ENCODE measurements around the gene OR9G1. TPM values are rescaled to one million over a fixed set of nuclear protein-coding genes. Genes with fewer than 3 reads are reported as not detected.

Gene OR9G1
- total RNA-seq, 2 experiments from 2014 or later, result not detected

DNA sequence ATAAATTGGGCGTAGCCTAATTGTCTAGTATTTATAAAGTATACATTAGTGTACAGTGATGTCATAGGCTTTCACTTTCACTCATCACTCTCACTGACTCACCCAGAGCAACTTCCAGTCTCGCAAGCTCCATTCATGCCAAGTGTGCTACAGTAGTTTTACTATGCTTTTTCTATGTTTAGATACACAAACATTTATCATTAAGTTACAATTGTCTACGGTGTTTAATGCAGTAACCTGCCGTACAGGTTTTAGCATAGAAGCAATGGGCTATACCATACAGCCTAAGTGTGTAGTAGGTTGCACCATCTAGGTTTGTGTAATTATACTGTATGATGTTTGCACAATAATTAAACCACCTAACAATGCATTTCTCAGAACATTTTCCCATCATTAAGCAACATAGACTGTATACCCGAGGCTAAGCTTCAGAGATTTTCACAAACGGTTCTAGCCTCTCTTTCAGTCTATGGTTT, 17.5 kb downstream of the OR9G1 start:
- Mint-ChIP-seq H3K27me3 (ENCODE audit: low read depth) (no peaks in the 10 kb centered on the region), H3K4me1 (ENCODE audit: low read depth) (no peaks in the 10 kb centered on the region), H3K9me3 (peaks cover 12% of the 10 kb centered on the region), H3K36me3 (ENCODE audit: low read depth) (no peaks in the 10 kb centered on the region), H3K27ac (no peak overlapping the region), H3K4me3 (no peak overlapping the region)
- CTCF ChIA-PET, result no interaction called here
- intact Hi-C loops (cut with micrococcal nuclease), result no loop called here
- peak; percentile 6 for DNase-seq

DNA sequence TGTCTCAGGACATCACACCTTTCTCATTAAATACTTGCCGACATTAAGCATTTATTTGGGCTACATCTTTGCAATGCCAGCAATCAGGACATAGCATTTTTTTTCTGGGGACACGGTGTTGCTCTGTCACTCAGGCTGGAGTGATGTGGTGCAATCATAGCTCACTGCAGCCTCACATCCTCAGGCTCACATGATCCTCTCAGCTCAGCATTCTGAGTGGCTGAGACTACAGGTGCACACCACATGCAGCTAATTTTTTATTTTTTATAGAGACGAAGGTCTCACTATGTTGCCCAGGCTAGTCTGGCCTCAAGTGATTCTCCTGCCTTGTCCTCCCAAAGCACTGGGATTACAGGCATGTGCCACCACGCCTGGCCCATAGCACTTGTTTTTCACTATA, 21.6 kb downstream of the OR9G1 start:
- DNase-seq, result no peak
- CTCF ChIA-PET, result no interaction called here
- H3K27me3 Mint-ChIP-seq (ENCODE audit: low read depth), result no peaks in the 10 kb centered on the region
- H3K4me1 Mint-ChIP-seq (ENCODE audit: low read depth), result no peaks in the 10 kb centered on the region
- intact Hi-C loops (cut with micrococcal nuclease), result no loop called here
- no peak overlapping the region for H3K4me3 Mint-ChIP-seq
- H3K36me3 Mint-ChIP-seq (ENCODE audit: low read depth), result no peaks in the 10 kb centered on the region
- H3K27ac Mint-ChIP-seq, result no peak overlapping the region
- H3K9me3 Mint-ChIP-seq, result peaks cover 5% of the 10 kb centered on the region

DNA sequence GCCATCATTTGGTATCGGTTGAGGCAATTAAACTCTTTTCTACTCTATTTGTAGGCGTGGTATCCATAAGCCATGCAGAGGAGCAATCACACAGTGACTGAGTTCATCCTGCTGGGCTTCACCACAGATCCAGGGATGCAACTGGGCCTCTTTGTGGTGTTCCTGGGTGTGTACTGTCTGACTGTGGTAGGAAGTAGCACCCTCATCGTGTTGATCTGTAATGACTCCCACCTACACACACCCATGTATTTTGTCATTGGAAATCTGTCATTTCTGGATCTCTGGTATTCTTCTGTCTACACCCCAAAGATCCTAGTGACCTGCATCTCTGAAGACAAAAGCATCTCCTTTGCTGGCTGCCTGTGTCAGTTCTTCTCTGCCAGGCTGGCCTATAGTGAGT, 41.2 kb downstream of the OR9G1 start:
- Mint-ChIP-seq H3K9me3 (peaks cover 6% of the 10 kb centered on the region), H3K27ac (no peak overlapping the region), H3K4me1 (ENCODE audit: low read depth) (no peaks in the 10 kb centered on the region), H3K27me3 (ENCODE audit: low read depth) (no peaks in the 10 kb centered on the region), H3K36me3 (ENCODE audit: low read depth) (no peaks in the 10 kb centered on the region), H3K4me3 (no peak overlapping the region)
- CTCF ChIA-PET, result no interaction called here
- intact Hi-C loops (cut with micrococcal nuclease), result no loop called here
- DNase-seq, result no peak

DNA sequence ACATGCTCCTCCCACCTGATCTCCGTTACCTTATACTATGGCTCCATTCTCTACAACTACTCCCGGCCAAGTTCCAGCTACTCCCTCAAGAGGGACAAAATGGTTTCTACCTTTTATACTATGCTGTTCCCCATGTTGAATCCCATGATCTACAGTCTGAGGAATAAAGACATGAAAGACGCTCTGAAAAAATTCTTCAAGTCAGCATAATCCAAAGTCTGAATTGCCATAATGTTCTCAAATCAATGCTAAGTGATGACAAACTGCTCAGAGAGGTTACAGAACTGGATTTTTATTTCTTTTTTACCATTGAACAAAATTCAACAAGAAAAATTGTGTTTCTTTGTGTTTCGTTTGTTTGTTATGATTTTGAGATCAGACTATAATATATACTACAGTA, 42.0 kb downstream of the OR9G1 start:
- no peak for DNase-seq
- H3K27ac Mint-ChIP-seq, result no peak overlapping the region
- no peaks in the 10 kb centered on the region for H3K4me1 Mint-ChIP-seq (ENCODE audit: low read depth)
- H3K36me3 Mint-ChIP-seq (ENCODE audit: low read depth), result no peaks in the 10 kb centered on the region
- intact Hi-C loops (cut with micrococcal nuclease), result no loop called here
- H3K9me3 Mint-ChIP-seq, result peaks cover 6% of the 10 kb centered on the region
- no peak overlapping the region for H3K4me3 Mint-ChIP-seq
- no peaks in the 10 kb centered on the region for H3K27me3 Mint-ChIP-seq (ENCODE audit: low read depth)
- CTCF ChIA-PET, result no interaction called here

DNA sequence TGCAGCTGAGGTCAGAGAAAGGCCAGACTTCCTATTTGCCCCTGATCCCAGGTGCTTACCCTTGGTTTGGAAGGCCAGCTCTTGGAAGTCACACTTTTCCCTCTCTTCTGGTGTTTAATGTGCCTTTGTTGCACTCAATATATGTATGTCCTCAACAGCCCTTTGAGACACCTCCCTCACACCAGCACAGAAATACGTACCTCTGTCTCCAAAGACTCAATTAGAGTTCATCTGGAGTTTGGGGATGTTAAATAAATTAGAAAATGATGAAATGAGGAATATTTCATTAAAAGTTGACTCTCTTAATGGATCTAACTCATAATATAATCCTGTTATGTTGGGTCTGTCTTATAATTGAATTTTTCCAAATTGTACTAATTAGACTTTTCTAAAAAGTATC, 49.7 kb downstream of the OR9G1 start, which contains the start of gene OR9G4:
TSS of gene OR9G4 (minus strand) at position 101 of the 400 bp plus-strand sequence. CDS start 4,931 bp downstream, outside the sequence.
- Mint-ChIP-seq H3K9me3 (peaks cover 8% of the 10 kb centered on the region), H3K4me1 (ENCODE audit: low read depth) (no peaks in the 10 kb centered on the region), H3K4me3 (no peak within 1 kb of the TSS), H3K27ac (no peak within 1 kb of the TSS), H3K27me3 (ENCODE audit: low read depth) (no peaks in the 10 kb centered on the region), H3K36me3 (ENCODE audit: low read depth) (no peaks in the 10 kb centered on the region)
- CTCF ChIA-PET, result no interaction called here
- intact Hi-C loops (cut with micrococcal nuclease), result no loop called here
- no peak for DNase-seq

DNA sequence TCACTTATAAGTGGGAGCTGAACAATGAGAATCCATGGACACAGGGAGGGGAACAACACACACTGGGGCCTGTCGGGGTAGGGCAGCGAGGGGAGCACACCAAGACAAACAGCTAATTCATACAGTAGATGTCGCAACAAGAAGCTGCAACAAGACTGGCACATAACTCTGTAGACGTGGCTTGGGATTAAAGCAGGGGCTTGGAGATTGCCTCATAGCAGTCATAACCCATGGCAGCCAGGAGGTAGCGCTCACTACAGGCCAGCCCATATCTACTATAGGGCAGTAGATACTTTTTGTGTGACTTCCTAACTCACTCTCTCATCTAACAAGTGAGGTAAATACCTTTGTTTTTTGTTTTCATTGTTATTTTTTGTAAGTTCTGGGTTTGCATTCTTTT, 51.3 kb downstream of the OR9G1 start:
- no peaks in the 10 kb centered on the region for H3K36me3 Mint-ChIP-seq (ENCODE audit: low read depth)
- DNase-seq, result no peak
- no peaks in the 10 kb centered on the region for H3K27me3 Mint-ChIP-seq (ENCODE audit: low read depth)
- peaks cover 8% of the 10 kb centered on the region for H3K9me3 Mint-ChIP-seq
- H3K27ac Mint-ChIP-seq, result no peak overlapping the region
- no peaks in the 10 kb centered on the region for H3K4me1 Mint-ChIP-seq (ENCODE audit: low read depth)
- CTCF ChIA-PET, result no interaction called here
- no peak overlapping the region for H3K4me3 Mint-ChIP-seq
- intact Hi-C loops (cut with micrococcal nuclease), result no loop called here

DNA sequence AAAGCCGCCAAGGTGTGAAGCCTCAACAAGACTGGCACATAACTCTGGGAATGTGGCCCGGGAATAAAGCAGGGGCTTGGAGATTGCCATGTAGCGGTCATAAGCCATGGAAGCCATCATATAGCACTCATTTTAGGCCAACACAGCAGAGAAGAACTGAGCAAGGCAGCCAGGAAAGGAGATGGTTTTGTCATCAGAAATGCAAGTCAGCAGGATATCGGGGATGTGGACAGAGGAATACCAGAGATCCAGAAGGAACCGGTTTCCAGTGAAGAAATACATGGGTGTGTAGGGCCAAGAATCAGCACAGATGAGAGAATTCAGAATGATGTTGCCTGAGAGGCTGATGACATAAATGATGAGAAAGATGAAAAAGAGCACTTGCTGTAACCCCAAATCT, 52.6 kb downstream of the OR9G1 start:
- Mint-ChIP-seq H3K36me3 (ENCODE audit: low read depth) (no peaks in the 10 kb centered on the region), H3K4me1 (ENCODE audit: low read depth) (no peaks in the 10 kb centered on the region), H3K27me3 (ENCODE audit: low read depth) (no peaks in the 10 kb centered on the region), H3K4me3 (no peak overlapping the region), H3K27ac (no peak overlapping the region), H3K9me3 (peaks cover 7% of the 10 kb centered on the region)
- CTCF ChIA-PET, result no interaction called here
- intact Hi-C loops (cut with micrococcal nuclease), result no loop called here
- DNase-seq, result no peak

Small RNA genes within 50 kb of the gene (microRNA-seq; reads per million reads assigned to microRNA genes)
- not detected for gene MIR6128 (ENCODE audit: borderline microRNAs expressed, borderline replicate concordance)

Other genes starting within 250 kb of the OR9G1 start
- gene OR5M3, start 225.7 kb upstream of the OR9G1 start, total RNA-seq, result not detected
- not detected for gene OR5M8, start 207.7 kb upstream of the OR9G1 start, total RNA-seq
- gene OR5M11, start 155.8 kb upstream of the OR9G1 start, total RNA-seq, result not detected
- not detected for gene OR5M10, start 121.4 kb upstream of the OR9G1 start, total RNA-seq
- gene OR5M1, start 84.2 kb upstream of the OR9G1 start, total RNA-seq, result not detected
- gene OR5AP2, start 56.7 kb upstream of the OR9G1 start, total RNA-seq, result not detected
- gene OR5AR1, start 35.4 kb upstream of the OR9G1 start, total RNA-seq, result not detected
- gene OR9G4, start 49.6 kb downstream of the OR9G1 start, total RNA-seq, result not detected